Hindlimb muscle (tissue), 1 donor: ENCODE measurements around the gene PLTP. TPM values are rescaled to one million over a fixed set of nuclear protein-coding genes. Genes with fewer than 3 reads are reported as not detected.
"Not testable (repeated sequence)": the region's sequence is repeated elsewhere in the genome, so short reads cannot be mapped to it uniquely, and the experiment has no call there.

Source experiments
- DNase-seq: peaks from one replicate; pipeline ENCODE4 v3.0.0-alpha.2; 2013
- polyA plus RNA-seq: library from polyadenylated mRNA; unstranded; fragments of 120-200 nt; gene quantifications from one replicate; pipeline ENCODE4 v1.2.1, GENCODE V29; 2013; ENCODE audit not compliant: insufficient read length

PLTP gene
- polyA plus RNA-seq, 1 donor = 26.2 TPM

DNA sequence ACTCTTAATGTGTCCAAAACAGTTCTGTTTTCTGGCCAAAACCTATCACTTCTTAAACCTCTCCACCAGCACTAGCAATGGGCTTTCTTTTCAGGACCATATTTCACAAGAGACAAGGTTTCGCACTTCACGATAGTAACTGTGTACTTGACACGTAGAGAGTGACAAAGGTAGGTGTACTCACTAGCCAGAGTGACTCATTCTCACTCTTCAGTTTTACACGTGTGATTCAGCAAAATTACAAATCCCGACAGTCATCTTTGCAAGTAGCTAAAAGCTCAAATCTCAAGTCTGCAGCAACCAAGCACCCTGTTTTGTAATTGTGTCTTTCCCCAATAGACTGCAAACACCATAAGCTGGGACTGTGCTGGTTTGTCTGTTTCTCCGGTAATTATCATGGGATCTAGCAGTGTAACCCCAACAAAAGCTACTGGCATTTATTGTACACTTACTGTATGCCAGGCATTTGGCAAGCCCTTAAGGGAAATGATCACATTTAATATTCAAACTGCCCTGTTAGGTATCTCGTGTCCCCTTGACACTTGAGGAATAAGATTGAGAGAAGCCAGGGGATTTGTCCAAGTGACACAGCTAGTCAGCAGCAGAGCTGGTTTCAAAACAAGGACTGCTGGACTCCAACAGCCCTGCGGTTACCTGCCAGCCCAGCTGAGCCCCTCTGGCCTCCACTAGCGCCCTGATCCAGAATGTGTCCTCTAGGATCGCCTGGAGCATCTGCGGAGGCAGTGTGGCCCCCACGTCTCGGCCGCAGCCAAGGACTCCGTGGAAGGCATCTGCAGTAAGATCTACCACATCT lies 32.4 kb upstream of the PLTP start:
- DNase-seq = no peak

DNA sequence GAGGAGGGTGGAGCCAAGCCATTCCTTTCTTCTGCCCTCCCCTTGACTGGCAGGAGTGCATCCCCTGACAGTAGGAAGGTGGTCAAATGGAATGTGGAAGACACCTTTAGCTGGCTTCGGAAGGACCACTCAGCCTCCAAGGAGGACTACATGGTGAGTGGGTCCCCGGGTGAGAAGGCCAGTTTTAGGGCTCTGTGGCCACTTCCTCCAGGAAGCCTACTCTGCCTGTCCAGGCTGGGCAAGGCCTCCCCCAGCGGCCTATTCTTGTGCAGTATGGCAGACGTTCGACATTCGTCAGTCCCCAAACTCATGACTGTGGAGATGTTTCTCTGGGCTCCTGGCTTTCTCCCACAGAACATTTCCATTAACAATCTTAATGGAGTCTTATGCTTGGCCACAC lies 31.7 kb upstream of the PLTP start:
- DNase-seq = no peak

DNA sequence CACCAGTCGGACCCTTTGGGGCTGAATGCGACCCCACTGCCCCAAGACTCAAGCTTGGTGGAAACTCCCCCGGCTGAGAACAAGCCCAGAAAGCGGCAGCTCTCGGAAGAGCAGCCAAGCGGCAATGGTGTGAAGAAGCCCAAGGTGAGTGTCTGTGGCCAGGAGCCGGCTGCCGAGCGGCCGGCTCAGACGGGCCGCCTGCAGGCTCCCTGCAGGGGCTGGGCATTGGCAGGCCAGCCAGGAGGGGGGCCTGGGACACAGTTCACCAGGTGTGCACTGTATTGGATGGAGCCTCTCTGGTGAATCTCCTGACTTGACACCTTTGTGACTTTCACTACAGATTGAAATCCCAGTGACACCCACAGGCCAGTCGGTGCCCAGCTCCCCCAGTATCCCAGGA lies 28.5 kb upstream of the PLTP start:
- DNase-seq = no peak

DNA sequence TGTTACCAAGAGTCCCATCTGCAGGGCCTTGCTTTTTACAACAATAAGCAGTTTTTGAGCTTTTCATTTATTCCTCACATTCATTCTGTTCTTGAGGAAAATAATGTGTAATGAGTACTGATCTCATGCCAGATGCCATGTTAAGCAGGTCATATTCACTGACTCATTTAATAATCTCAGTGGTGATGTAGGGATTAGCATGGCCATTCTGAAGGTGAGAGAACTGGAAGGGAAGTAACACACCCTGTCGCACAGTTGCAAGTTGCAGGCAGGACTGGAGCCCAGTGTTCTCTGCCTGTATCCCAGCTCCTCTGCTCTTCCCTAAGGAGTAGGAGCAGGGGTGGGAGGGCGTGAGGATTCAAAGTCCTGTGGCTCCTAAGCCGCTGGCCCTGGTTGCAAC lies 28.1 kb upstream of the PLTP start:
- DNase-seq = no peak

DNA sequence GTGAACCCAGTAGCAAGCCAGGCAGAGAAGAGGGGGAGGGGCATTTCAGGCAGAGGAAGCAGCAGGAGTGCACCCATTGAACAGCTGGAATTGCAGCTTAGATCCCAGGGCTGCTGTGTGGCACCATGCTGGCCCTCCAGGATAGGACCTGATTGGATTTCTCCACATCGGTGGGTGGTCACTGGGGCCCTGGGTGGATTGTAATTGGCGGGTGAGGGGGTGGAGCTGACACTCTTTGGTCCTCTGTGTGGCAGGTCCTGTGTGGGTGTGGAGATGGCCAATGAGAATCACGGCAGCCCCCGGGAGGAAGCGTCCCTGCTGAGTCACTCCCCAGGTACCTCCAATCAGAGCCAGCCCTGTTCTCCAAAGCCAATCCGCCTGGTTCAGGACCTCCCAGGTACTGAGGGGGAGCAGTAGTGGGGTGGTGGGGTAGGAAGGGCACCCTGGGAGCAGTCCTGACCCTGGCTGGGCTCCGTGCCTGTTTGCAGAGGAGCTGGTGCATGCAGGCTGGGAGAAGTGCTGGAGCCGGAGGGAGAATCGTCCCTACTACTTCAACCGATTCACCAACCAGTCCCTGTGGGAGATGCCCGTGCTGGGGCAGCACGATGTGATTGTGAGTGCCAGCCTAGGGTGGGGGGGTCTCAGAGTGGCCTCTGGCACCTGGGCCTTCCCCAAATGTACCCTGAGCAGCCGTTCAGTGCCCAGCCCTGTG lies 26.9 kb upstream of the PLTP start:
- DNase-seq = no peak

DNA sequence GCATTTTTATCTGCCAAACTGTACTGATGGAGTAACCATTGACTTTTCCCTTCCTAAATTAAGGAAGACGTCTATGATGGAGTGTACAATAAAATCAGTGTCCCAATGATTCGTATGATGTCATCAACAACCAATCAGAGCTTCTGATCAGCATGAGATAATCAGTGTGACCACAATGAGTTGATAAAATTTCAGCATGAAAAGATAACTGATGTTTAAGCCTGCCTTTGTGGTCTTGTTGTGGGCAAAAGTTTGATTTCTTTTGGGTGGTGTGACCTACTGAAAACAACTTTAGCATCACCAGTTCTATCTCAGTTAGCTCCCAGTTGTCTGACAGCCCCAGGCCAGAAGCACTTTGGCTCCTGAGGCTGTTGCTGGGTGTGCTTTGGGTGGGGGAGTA lies 25.8 kb upstream of the PLTP start:
- DNase-seq = no peak

DNA sequence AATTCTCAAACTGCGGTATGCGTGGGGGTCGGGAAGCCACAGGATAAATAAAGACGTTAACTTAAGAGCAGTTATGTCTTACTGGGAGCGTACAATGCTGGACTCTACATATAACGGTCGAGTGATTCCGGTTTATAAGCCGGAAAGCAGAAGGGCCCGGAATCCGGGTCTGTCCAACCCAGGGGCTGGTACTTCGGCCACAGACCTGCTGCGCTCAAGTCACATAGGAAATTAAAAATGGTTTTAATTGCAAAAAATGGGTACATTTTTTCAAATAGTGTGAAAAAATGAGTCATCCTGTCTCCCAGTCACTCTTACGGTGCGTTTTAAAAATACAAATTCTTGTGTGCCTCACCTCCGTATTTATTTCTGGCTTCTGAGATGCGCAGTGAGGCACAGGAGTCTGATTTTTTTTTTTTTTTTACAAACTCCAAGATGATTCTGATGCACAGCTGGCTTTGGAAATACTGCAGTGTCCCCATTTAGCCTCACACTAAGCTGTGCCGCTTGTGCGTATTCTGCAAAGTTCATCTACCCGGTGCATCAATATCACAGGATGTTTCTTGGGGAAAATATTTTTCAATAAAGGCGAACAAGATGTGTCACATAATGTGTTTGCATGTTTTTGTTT lies 23.6 kb upstream of the PLTP start:
- no peak for DNase-seq

DNA sequence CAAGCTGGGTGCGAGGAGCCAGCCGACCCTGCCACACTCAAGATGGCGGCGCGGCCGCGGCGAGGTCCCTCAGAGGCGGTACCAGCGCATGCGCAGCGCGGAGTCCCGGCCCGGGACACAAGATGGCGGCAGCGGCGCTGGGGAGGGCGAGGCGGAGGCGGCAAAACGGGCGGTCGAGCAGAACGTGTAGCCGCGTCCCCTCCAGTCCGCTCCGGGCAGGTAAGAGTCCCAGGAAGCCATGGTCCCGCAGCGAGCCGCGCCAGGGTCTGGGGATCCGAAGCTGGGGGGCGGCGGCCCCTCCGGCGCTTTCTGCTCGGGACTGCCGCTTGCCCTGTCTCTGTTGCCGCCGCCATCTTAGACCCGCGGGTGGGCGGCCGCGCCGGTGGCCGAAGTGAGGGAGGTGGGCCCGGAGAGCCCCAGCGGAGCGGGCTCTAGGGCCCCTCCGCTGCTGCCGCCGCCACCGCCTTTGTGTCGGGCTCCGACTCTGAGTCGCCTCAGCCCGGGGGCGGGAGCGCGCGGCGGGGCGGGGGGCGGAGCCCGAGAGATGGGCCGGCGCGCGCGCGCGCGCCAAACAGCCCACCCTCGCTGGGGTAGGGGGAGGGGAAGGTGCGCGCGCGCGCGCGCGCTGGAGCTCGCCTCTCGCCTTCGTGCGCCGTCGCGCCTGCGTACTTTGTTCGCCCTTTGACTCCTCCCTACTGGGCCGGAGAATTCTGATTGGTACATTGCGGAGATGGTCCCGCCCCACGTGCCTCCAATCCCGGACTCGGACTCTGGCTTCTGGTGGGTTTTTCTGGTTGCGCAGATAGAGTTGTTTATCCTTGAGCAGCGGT lies 22.8 kb upstream of the PLTP start, which contains the start of gene PCIF1:
Gene PCIF1, plus strand, starts transcription at position 98 of the 830 bp plus-strand sequence. CDS start 4,317 bp downstream, outside the sequence.
- DNase-seq = peak; percentile 100

DNA sequence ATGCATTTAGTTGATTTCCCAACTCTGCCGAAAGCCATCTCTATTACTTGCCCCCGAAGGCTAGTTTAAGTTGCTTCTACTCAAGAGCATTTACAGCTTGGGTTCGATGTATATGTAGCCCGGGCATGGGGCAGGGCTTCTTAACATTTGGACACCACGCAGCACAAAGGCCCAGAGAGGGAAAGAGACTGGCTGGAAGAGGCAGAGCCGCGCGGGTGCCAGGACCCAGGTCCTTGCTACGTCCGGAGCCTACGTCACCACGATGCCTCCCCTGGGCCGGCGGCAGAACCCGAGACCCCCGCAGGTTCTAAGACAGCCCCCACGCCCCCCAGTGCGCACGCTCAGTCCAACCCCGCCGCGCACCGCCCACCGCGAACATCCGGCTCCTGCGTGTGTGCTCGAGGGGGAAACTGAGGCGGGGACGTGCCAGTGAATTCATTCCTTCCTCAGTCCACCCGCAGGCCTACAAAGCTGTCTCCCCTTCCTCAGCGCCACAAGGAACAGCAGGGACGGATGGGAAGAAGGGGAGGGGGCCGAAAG lies 22.2 kb upstream of the PLTP start:
- DNase-seq = no peak

DNA sequence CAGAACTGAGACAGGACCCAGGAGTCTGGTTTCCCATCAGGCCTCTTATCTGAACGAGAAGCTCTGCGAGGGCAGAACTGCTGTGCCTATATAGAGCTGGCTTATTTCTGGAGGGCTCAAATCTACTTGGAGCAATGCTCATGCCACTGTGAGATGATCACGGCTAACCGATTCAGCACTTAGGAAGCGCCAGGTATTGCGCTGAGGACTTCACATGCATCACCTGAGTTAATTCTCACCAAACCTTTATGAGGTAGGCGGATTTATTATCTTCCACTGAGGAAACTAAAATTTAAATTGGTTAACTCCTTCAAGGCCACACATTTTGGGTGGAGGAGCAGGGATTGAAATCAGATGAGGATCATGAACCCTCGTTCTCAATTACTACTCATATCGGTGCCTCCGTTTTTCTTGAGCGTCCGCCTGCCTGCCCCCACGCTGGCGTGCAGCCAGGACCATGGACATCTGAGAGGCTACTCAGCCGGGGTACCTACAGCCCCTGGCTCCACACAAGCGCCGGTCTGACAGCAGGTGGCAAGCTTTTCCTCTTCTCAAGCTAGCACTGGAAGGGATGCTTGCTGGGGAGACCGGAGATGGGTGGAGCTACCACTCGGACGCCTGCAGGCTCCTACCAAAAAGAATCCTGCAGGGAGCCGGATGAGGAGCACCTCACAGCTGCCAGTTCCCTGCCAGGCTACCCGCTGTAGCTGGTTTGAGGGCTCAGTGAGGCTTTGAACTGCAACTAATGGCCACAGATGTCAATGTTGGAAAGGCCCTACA lies 21.5 kb upstream of the PLTP start:
- peak; percentile 55 for DNase-seq

DNA sequence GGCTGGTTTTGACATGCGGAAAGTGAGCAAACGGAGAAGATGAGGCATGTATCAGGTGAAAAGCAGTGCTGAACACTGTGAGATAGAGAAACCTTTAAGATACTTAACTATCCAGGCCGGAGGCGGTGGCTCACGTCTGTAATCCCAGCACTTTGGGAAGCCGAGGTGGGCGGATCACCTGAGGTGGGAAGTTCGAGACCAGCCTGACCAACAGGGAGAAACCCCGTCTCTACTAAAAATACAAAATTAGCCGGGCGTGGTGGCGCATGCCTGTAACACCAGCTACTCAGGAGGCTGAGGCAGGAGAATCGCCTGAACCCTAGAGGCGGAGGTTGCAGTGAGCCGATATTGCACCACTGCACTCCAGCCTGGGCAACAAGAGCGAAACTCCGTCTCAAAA lies 19.7 kb upstream of the PLTP start:
- not testable (repeated sequence) for DNase-seq

DNA sequence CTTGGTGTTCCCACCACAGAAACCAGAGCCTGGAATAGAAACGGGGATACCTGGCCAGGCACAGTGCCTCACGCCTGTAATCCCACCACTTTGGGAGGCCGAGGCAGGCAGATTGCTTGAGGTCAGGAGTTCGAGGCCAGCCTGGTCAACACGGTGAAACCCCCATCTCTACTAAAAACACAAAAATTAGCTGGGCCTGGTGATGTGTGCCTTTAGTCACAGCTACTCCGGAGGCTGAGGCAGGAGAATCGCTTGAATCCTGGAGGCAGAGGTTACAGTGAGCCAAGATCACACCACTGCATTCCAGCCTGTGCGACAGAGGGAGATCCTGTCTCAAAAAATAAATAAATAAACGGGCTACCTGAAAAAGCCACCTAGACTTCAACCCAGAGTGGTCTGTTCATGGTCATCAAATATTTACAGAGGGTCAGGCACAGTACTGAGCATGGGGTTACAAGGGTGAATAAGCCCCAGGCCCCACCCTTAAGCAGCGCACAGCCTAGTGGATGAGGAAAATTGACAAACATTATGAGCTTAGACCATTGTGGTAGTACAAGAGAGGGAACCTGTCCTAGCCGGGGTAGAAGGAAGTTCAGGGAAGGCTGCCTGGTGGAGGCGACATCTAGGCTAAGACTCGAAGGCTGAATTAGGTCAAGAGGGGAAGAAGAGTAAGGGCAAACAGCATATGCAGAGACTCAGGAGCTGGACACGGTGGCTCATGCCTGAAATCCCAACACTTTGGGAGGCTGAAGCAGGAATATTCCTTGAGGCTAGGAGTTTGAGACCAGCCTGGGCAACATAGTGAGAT lies 15.3 kb upstream of the PLTP start:
- DNase-seq = no peak

DNA sequence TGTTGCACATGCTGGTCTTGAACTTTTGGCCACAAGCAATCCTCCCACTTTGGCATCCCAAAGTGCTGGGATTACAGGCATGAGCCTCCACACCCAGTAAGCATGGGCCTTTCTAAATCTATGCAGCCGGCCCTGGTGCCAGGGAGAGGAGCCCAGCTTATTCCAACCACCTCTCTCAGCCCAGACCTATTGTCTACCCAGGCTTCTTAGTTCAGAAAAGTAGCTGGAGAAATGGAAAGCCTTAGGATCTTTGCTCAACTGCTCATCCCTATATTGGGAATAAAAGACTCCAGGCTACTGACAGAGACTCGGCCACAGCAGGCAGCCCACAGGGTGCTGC lies 14.7 kb upstream of the PLTP start:
- no peak for DNase-seq

DNA sequence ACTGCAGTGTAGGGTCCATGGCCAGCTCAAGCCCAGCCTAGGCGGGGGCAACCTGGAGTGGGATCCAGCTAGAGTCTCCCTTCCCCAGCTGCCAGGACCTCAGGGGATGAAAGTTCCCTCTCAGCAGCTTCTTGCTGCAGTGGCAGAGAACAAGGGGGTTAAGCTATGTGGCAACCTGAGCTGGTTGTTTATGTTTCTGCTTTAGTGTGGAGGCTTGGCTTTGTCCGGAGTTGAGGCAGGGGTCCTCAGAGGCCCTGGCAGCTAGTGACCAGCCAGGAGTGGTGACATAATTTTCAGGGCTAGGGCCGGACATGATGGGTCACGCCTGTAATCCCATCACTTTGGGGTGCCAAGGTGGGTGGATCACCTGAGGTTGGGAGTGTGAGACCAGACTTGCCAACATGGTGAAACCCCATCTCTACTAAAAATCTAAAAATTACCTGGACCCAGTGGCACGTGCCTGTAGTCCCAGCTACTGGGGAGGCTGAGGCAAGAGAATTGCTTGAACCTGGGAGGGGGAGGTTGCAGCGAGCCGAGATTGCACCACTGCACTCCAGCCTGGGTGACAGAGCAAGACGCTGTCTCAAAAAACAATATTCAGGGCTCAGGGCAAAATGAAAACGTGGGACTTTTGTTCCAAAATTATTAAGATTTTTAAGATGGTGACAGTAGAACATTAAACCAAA lies 14.0 kb upstream of the PLTP start:
- no peak for DNase-seq

DNA sequence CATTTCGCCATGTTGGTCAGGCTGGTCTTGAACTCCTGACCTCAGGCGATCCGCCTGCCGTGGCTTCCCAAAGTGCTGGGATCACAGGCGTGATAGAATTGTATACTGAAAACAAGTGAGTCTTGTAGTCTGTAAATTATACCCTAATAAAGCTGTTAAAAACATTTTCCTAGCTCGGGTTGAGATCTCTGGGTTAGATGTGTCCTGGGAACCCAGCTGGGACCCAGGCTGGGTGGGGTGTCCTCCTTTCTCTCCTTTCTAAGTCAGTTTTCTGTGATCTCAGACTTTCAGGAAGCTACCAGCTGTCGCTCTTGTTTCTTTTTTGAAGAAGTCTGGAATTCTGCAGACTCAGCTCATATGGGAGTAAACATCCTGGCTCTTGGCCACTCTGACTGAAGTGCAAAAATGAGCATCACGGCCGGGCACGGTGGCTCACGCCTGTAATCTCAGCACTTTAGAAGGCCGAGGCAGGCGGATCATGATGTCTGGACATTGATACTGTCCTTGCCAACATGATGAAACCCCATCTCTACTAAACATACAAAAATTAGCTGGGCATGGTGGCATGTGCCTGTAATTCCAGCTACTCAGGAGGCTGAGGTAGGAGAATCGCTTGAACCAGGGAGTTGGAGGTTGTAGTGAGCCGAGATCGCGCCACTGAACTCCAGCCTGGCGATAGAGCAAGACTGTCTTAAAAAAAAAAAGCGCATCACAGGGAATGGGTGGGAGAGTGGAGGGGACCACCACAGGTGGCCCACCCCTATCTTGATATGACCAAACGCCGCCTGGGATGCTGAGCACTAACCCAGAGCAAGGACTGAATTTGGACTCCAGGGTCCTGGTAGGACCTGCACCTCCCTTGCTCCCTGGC lies 12.7 kb upstream of the PLTP start:
- peak; percentile 56 for DNase-seq

DNA sequence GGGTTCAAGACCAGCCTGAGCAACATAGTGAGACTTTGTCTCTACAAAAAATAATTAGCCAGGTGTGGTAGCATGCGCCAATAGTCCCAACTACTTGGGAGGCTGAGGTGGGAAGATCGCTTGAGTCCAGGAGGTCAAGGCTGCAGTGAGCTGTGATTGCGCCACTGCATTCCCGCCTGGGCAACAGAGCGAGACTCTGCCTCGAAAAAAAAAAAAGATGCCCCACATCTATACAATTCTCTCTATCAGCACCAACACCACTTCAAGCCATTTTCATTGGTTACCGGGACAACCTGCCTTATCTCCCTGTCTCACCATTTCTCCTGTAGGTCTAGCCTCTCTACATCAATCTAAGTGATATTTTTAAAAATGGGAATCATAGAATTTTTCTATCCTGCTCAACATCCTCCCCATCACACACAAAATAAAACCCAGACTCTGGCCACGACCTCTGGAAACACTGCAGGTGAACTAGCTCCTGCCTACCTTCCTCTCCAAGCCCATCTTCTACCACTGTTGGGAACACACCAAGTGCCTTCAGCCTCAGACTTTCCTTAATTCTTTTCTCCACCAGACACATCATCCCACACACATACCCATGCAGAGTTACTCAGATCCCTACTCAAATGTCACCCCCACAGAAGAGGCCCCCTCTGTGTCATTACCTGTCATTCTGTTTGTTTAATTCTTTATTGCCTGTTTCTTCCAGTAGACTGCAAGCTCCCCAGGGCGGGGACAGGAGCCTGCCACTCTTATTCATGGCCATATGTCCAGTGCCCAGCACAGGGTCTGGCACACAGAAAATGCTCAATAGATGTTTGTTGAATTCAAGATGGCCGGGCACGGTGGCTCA lies 9.6 kb upstream of the PLTP start:
- no peak for DNase-seq

DNA sequence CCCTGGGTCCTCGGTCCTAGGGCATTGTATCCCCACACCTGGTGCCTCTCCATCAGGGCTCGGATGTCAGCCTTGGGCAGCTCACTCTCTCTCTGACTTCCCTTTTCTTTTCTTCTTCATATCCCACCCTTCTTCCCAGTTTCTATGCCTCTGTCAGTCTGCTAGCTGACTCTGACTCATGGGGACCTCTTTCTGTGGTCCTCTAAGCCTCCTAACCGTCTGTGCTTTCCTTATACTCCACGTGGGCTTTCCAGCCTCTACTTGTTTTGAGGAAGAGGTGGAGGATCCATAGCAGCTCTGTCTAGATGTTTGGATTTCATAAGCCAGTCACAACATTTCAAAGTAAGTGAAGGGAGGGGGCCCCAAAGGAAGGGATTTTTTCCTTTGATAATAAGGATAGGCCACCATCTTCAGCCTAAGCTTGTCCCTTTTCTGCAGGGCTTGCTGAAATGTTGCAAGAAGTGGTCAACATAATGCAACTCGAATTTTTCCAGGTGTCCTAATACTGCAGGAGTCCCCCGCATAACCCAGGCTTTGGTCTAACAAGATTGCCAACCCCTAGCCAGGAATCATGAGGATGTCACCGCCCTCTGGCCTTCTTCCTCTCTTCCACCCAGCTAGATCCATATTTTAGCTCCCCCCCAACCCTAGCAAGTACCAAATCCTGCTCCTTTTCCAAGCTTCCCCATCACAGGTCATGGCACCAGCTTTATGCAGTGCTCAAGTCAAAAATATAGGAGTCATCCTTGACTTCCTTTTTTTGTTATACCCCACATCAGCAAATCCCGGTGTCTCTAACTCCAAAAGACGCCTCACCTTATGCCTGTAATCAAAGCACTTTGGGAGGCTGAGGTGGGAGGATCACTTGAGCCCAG lies 8.7 kb upstream of the PLTP start:
- DNase-seq = no peak
